ENCODE data around the gene ZSWIM2.
"Not testable (repeated sequence)": the region's sequence is repeated elsewhere in the genome, so short reads cannot be mapped to it uniquely, and the experiment has no call there.

ZSWIM2 gene

GRCh38 chr2:186848873-186849578, at the start of gene ZSWIM2:
Gene ZSWIM2, minus strand, starts transcription at chr2:186849170. Its CDS starts 40 bp downstream, at chr2:186849130.
- DNase-seq (ENCODE audit: low read depth): no peak

- DNase-seq (ENCODE audit: low read depth): not testable (repeated sequence)
Measured at GRCh38 chr2:186896220-186896619, 47.2 kb upstream of the ZSWIM2 start.

GRCh38 chr2:186895451-186895850, 46.5 kb upstream of the ZSWIM2 start:
- DNase-seq (ENCODE audit: low read depth): no peak

GRCh38 chr2:186894478-186894877, 45.5 kb upstream of the ZSWIM2 start:
- no peak for DNase-seq (ENCODE audit: low read depth)

GRCh38 chr2:186892821-186893220, 43.9 kb upstream of the ZSWIM2 start:
- no peak for DNase-seq (ENCODE audit: low read depth)

GRCh38 chr2:186891185-186891621, 42.2 kb upstream of the ZSWIM2 start:
- no peak for DNase-seq (ENCODE audit: low read depth)

GRCh38 chr2:186889101-186889879, 40.3 kb upstream of the ZSWIM2 start:
- DNase-seq (ENCODE audit: low read depth): no peak

- no peak for DNase-seq (ENCODE audit: low read depth)
Measured at GRCh38 chr2:186887107-186888090, 38.4 kb upstream of the ZSWIM2 start.

- DNase-seq (ENCODE audit: low read depth): no peak
Measured at GRCh38 chr2:186884587-186884986, 35.6 kb upstream of the ZSWIM2 start.

GRCh38 chr2:186883666-186884065, 34.7 kb upstream of the ZSWIM2 start:
- no peak for DNase-seq (ENCODE audit: low read depth)

- no peak for DNase-seq (ENCODE audit: low read depth)
Measured at GRCh38 chr2:186882511-186883071, 33.6 kb upstream of the ZSWIM2 start.

- DNase-seq (ENCODE audit: low read depth): no peak
Measured at GRCh38 chr2:186881660-186882059, 32.7 kb upstream of the ZSWIM2 start.

GRCh38 chr2:186879312-186879711, 30.3 kb upstream of the ZSWIM2 start:
- DNase-seq (ENCODE audit: low read depth): no peak

- DNase-seq (ENCODE audit: low read depth): no peak
Measured at GRCh38 chr2:186874713-186875112, 25.7 kb upstream of the ZSWIM2 start.

GRCh38 chr2:186871881-186872280, 22.9 kb upstream of the ZSWIM2 start:
- DNase-seq (ENCODE audit: low read depth): no peak

GRCh38 chr2:186868344-186868743, 19.4 kb upstream of the ZSWIM2 start:
- DNase-seq (ENCODE audit: low read depth): no peak

- no peak for DNase-seq (ENCODE audit: low read depth)
Measured at GRCh38 chr2:186862869-186863709, 14.1 kb upstream of the ZSWIM2 start.

GRCh38 chr2:186855216-186855615, 6.2 kb upstream of the ZSWIM2 start:
- no peak for DNase-seq (ENCODE audit: low read depth)

- no peak for DNase-seq (ENCODE audit: low read depth)
Measured at GRCh38 chr2:186853951-186854350, 5.0 kb upstream of the ZSWIM2 start.

GRCh38 chr2:186852508-186852907, 3.5 kb upstream of the ZSWIM2 start:
- DNase-seq (ENCODE audit: low read depth): no peak

- no peak for DNase-seq (ENCODE audit: low read depth)
Measured at GRCh38 chr2:186842373-186842772, 6.6 kb downstream of the ZSWIM2 start.
